GM12878 (cell line): ENCODE data around the gene LENG9. TPM values are rescaled to one million over a fixed set of nuclear protein-coding genes. Genes with fewer than 3 reads are reported as not detected.

Experiments
- ATAC-seq: fragments of 200-7000 bp; cut with Tn5 transposase; 3 replicates; pipeline ENCODE4 v1.9.1; 2020; ENCODE audit warnings: mild to moderate bottlenecking, moderate library complexity
- BruUV-seq: library from RNA; stranded (reverse); fragments of 400-500 nt; replicated peaks from 2 replicates; lab custom pipeline; 2021; lab: Mats Ljungman, UMichigan
- CTCF ChIA-PET: fragments of 300-600 bp; sonication (Branson Sonifier 250); formaldehyde crosslinking; extraction: SDS; loops from one replicate; lab custom pipeline; 2021; ENCODE audit warnings: inconsistent platforms; lab: Yijun Ruan, JAX
- POLR2A ChIA-PET: fragments of 350-600 bp; formaldehyde crosslinking; extraction: SDS; loops from one replicate; lab custom pipeline; 2021; ENCODE audit warnings: inconsistent platforms; lab: Charles Lee
- RAD21 ChIA-PET: fragments of 300-600 bp; sonication (Branson Sonifier 250); formaldehyde crosslinking; loops from one replicate; lab custom pipeline; 2023; ENCODE audit warnings: antibody characterized with exemption; ENCODE audit not compliant: unreplicated experiment; lab: Charles Lee
- SMC1A ChIA-PET: fragments of 300-600 bp; sonication (Branson Sonifier 250); formaldehyde crosslinking; loops from one replicate; lab custom pipeline; 2023; ENCODE audit not compliant: unreplicated experiment, uncharacterized antibody; lab: Charles Lee
- DNase-seq: peaks from one replicate; pipeline ENCODE4 v3.0.0-alpha.2; 2011; ENCODE audit warnings: low read depth, low spot score
- FAIRE-seq: peaks from 3 replicates; lab custom pipeline; 2011; peaks lifted over from hg19 to GRCh38; lab: Jason Lieb, UNC
- H2AFZ ChIP-seq: 2 replicates; pipeline ENCODE4 v1.6.0; 2011; ENCODE audit warnings: low read depth, low read length, control low read depth; ENCODE audit not compliant: control insufficient read depth
- H3K27ac ChIP-seq: 2 replicates; pipeline ENCODE4 v1.5.1; 2011; ENCODE audit warnings: control low read depth; ENCODE audit not compliant: control insufficient read depth, insufficient read depth
- H3K27me3 ChIP-seq, 2 experiments: replicated peaks in 1 of 2; 2 replicates each; pipeline versions ENCODE4 v1.6.0 to v1.6.1; 2011; ENCODE audit warnings: low read length in 1 of 2; ENCODE audit not compliant: control insufficient read depth in 2 of 2, insufficient read depth in 2 of 2
- H3K36me3 ChIP-seq, 2 experiments: 2 replicates each; pipeline ENCODE4 v1.5.1; 2011; ENCODE audit warnings: low read length in 1 of 2; ENCODE audit not compliant: control insufficient read depth in 2 of 2, insufficient read depth in 2 of 2
- H3K4me1 ChIP-seq: 2 replicates; pipeline ENCODE4 v1.6.1; 2011; ENCODE audit warnings: mild to moderate bottlenecking, low read length, moderate library complexity, mixed read lengths; ENCODE audit not compliant: control insufficient read depth, insufficient read depth
- H3K4me2 ChIP-seq: 2 replicates; pipeline ENCODE4 v1.6.0; 2011; ENCODE audit warnings: control low read depth; ENCODE audit not compliant: control insufficient read depth, insufficient read depth
- H3K4me3 ChIP-seq: fragments of 200-600 bp; sonication (generic); 2 replicates; pipeline ENCODE4 v1.5.1; 2016
- H3K79me2 ChIP-seq: 2 replicates; pipeline ENCODE4 v1.6.0; 2011; ENCODE audit warnings: low read length; ENCODE audit not compliant: control insufficient read depth, insufficient read depth
- H3K9ac ChIP-seq: 2 replicates; pipeline ENCODE4 v1.8.0; 2011; ENCODE audit warnings: low read length, control low read depth, mixed read lengths; ENCODE audit not compliant: control insufficient read depth, insufficient read depth
- H3K9me3 ChIP-seq: replicated peaks from 3 replicates; pipeline ENCODE4 v1.5.1; 2011; ENCODE audit warnings: mild to moderate bottlenecking, low read length; ENCODE audit not compliant: control insufficient read depth, insufficient read depth
- H4K20me1 ChIP-seq: 2 replicates; pipeline ENCODE4 v1.6.0; 2011; ENCODE audit not compliant: control insufficient read depth, insufficient read depth
- ASH2L ChIP-seq: fragments of 300-600, 200-600 bp; sonication (generic); IDR thresholded peaks from 2 replicates; pipeline ENCODE4 v1.6.1; 2017; ENCODE audit warnings: low read depth, mild to moderate bottlenecking, borderline replicate concordance
- CHD4 ChIP-seq: fragments of 200-600 bp; sonication (generic); IDR thresholded peaks from 2 replicates; pipeline ENCODE4 v1.6.1; 2016; ENCODE audit warnings: mild to moderate bottlenecking
- CREB1 ChIP-seq: IDR thresholded peaks from 2 replicates; pipeline ENCODE4 v1.6.1; 2012; ENCODE audit warnings: low read depth, mild to moderate bottlenecking, inconsistent platforms
- HDGF ChIP-seq: fragments of 450-650 bp; IDR thresholded peaks from 2 replicates; pipeline ENCODE4 v1.6.1; 2016; ENCODE audit warnings: antibody characterized with exemption
- MEF2B ChIP-seq: fragments of 450-650 bp; IDR thresholded peaks from 2 replicates; pipeline ENCODE4 v1.6.1; 2018; ENCODE audit warnings: mild to moderate bottlenecking, moderate library complexity; ENCODE audit not compliant: partially characterized antibody, poor library complexity, severe bottlenecking
- WGBS: methylation state at CpG from one replicate; pipeline ENCODE4 v1.1.6; 2016; ENCODE audit warnings: low lambda C conversion rate; ENCODE audit not compliant: insufficient replicate concordance, insufficient coverage; ENCODE audit errors: missing lambda C conversion rate; 5-methylcytosine and 5-hydroxymethylcytosine counted together
- in situ Hi-C: fragments of 300-500 bp; cut with MboI; formaldehyde crosslinking; loops from 9 replicates; pipeline ENCODE4 v1.14.3; 2018; ENCODE audit warnings: mixed read lengths
- intact Hi-C: fragments of 100-400 bp; cut with micrococcal nuclease; formaldehyde crosslinking; loops from one replicate; pipeline ENCODE4 v1.14.2; 2022; ENCODE audit not compliant: unreplicated experiment
- polyA plus RNA-seq, 11 experiments: library from polyadenylated mRNA; depleted of rRNA in 4 of 11; unstranded in 6 of 11; stranded (reverse) in 5 of 11; fragments of >200 nt; fragmentation: Nextera tagmentation in 4 of 11; fragmentation: Illumina TruSeq in 1 of 11; extraction: Ambion mirVana in 4 of 11; extraction: Trizol in 1 of 11; gene quantifications; 1 replicate in 1 of 11; 2 replicates in 10 of 11; pipeline versions ENCODE4 v1.2.1 to v1.2.3, GENCODE V29; 2011 to 2016; ENCODE audit warnings: inconsistent platforms in 2 of 11, missing spikeins in 2 of 11, low read depth in 1 of 11
- total RNA-seq, 4 experiments: library from RNA; depleted of rRNA in 3 of 4; stranded (reverse); fragments of >200 nt in 3 of 4; fragmentation: Illumina TruSeq in 1 of 4; extraction: Trizol in 1 of 4; gene quantifications; 2 replicates each; pipeline versions ENCODE4 v1.2.1 to v1.2.3, GENCODE V29; 2013 to 2021
- TF ChIP-seq, protein P1 (sequence below): IDR thresholded peaks from 2 replicates; pipeline ENCODE4 v1.6.1; 2011; ENCODE audit warnings: low read depth, mild to moderate bottlenecking, low read length, moderate library complexity, borderline replicate concordance; ENCODE audit errors: extremely low read depth
- TF ChIP-seq, protein P2 (sequence below): fragments of 450-650 bp; IDR thresholded peaks from 2 replicates; pipeline ENCODE4 v1.6.1; 2017; ENCODE audit warnings: mild to moderate bottlenecking, moderate library complexity

Gene LENG9
- total and polyA plus RNA-seq, 10 of the 15 experiments (the other 5 are each of a cell fraction or from before 2014, with no cell fraction given): 0.09 to 2.9 (median 0.76) TPM; not detected in 1

DNA sequence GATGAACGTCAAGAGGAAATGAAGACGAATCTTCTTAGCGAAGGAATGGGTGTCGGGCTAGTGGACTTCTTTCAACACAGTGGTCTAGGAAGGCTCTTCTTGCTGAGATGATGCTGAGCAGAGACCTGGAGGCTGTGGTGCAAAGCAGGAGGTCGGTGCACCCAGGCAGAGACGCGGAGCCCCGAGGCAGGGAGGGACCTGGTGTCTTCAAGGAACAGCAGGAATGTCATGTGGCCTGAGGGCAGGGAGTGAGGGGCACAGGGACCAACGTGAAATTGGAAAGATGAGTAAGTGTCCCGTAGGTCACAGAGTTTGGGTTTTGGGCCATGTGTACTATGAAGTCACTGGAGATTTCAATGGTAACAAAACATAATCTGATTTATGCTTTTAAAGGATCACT, 20.9 kb upstream of the LENG9 start:
- no peak overlapping the region for H3K9ac ChIP-seq
- POLR2A ChIA-PET: no interaction called here
- RAD21 ChIA-PET: no interaction called here
- SMC1A ChIA-PET: no interaction called here
- no peaks in the 10 kb centered on the region for H3K9me3 ChIP-seq
- FAIRE-seq (no peak), DNase-seq (no peak), ATAC-seq (no peak)
- no peaks in the 10 kb centered on the region; a peak in 1 of 4 replicates for H3K27me3 ChIP-seq
- no peaks in the 10 kb centered on the region for H3K79me2 ChIP-seq
- intact Hi-C loops (loop anchor here (5.0 kb wide), 2 partner anchors 33 to 68 kb away; no protein-coding TSS in a partner anchor), in situ Hi-C loops (no loop called here)
- peaks cover 12% of the 10 kb centered on the region for H3K4me1 ChIP-seq
- CTCF ChIA-PET: interaction anchor here (0.9 to 2.2 kb wide), 2 partner anchors 132 to 170 kb away, joined by 3 to 10 read pairs; no protein-coding TSS in a partner anchor
- no peaks in the 10 kb centered on the region for H3K36me3 ChIP-seq
- no peaks in the 10 kb centered on the region for H4K20me1 ChIP-seq
- H3K4me2 ChIP-seq: no peak overlapping the region
- no TSS peak for BruUV-seq
- H3K4me3 ChIP-seq: no peak overlapping the region
- 50% methylated on average over 10 of the region's 10 CpGs for WGBS
- no peak overlapping the region for H3K27ac ChIP-seq
- H2AFZ ChIP-seq: no peak overlapping the region
- TF ChIP-seq CREB1: no peak
- no peak for TF ChIP-seq ASH2L
- no peak for TF ChIP-seq CHD4
- TF ChIP-seq HDGF: no peak
- TF ChIP-seq, protein P1, sequence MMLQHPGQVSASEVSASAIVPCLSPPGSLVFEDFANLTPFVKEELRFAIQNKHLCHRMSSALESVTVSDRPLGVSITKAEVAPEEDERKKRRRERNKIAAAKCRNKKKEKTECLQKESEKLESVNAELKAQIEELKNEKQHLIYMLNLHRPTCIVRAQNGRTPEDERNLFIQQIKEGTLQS: no peak
- TF ChIP-seq, protein P2, sequence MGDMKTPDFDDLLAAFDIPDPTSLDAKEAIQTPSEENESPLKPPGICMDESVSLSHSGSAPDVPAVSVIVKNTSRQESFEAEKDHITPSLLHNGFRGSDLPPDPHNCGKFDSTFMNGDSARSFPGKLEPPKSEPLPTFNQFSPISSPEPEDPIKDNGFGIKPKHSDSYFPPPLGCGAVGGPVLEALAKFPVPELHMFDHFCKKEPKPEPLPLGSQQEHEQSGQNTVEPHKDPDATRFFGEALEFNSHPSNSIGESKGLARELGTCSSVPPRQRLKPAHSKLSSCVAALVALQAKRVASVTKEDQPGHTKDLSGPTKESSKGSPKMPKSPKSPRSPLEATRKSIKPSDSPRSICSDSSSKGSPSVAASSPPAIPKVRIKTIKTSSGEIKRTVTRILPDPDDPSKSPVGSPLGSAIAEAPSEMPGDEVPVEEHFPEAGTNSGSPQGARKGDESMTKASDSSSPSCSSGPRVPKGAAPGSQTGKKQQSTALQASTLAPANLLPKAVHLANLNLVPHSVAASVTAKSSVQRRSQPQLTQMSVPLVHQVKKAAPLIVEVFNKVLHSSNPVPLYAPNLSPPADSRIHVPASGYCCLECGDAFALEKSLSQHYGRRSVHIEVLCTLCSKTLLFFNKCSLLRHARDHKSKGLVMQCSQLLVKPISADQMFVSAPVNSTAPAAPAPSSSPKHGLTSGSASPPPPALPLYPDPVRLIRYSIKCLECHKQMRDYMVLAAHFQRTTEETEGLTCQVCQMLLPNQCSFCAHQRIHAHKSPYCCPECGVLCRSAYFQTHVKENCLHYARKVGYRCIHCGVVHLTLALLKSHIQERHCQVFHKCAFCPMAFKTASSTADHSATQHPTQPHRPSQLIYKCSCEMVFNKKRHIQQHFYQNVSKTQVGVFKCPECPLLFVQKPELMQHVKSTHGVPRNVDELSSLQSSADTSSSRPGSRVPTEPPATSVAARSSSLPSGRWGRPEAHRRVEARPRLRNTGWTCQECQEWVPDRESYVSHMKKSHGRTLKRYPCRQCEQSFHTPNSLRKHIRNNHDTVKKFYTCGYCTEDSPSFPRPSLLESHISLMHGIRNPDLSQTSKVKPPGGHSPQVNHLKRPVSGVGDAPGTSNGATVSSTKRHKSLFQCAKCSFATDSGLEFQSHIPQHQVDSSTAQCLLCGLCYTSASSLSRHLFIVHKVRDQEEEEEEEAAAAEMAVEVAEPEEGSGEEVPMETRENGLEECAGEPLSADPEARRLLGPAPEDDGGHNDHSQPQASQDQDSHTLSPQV: no peak
- no peak for TF ChIP-seq MEF2B
